ENCODE data around the gene SPON1.
A peak's percentile ranks its signal among the peaks of the same experiment; 100 is the strongest.
"Not testable (repeated sequence)": the region's sequence is repeated elsewhere in the genome, so short reads cannot be mapped to it uniquely, and the experiment has no call there.

The SPON1 gene

DNA sequence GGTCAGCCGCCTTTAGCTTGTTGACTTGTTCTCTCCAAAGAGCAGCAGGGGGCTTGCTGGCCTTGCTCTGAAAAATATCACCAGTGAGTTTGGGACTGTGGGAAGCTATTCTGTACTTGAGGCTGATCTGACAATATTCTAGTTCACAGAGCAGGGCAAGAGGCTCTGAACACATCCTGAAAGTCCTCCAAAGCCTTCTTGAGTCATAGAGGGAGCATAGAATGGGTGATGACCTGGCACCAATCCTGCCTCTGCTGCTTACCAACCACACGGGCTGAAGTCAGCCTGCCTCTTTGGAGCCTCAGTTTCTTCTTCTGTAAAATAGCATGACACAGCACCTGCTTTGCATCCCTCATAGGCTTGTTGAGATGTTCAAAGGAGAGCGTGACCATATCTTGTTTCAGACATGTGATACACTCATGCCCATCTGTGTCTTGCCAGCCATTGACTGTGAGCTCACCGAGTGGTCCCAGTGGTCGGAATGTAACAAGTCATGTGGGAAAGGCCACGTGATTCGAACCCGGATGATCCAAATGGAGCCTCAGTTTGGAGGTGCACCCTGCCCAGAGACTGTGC, 299.8 kb downstream of the SPON1 start:
- no peak for DNase-seq

DNA sequence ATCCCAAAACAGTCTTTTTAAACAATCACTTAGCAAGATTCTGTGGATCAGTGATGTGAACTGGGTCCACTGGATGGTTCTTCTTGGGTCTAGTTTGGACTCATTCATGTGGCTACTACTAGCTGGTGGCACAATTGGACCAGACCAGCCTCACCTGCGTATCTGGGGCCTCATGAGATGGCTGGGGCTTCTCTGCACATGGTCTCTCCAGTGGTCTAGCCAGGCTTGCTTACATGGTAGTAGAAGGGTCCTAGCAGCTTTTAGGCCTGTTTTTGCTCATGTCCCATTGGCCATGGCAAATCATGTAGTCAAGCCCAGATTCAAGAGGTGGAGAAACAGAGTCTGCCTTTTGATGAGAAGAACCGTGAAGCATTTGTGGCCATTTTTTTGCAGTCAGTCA, 302.4 kb downstream of the SPON1 start:
- DNase-seq = no peak

DNA sequence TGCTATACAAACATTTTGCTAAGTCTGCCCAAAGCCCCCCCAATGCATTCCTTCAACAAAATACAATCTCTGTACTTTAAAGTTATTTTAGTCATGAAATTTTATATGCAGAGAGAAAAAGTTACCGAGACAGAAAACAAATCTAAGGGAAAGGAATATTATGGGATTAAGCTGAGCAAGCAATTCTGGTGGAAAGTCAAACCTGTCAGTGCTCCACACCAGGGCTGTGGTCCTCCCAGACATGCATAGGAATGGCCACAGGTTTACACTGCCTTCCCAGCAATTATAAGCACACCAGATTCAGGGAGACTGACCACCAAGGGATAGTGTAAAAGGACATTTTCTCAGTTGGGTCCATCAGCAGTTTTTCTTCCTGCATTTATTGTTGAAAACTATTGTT, 304.1 kb downstream of the SPON1 start:
- no peak for DNase-seq

DNA sequence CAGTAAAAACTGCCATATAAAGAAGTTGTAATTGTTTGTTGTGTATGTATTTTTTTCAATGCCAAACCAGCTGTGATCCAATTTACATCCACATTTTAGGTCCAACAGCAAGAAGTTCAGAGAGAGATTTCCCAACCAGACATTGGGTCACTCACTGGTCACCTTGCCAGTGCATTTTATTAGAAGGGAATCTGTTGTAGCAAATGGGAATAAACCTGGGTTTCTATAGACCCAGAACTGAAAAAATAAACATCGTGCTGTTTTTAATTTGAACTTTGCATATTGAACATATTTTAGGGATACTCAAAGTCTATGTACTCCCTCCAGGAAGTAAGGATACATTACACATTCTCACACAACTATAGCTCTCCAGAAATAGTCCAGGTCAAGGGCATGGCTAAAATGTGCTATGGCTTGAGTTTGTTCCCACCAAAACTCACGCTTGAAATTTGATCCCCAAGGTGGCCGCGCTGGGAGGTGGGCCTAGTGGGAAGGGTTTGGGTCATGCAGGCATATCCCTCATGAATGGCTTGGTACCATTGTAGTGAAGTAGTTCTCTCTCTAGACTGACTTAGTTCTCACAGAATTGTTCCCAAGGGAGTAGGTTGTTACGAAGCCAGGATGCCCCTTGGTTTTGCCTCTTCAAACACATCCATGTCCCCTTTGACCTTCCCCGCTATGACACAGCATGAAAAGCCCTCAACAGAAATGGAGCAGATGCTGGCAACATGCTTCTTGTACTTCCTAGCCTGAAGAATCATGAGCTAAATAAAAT, 305.5 kb downstream of the SPON1 start:
- DNase-seq = no peak

DNA sequence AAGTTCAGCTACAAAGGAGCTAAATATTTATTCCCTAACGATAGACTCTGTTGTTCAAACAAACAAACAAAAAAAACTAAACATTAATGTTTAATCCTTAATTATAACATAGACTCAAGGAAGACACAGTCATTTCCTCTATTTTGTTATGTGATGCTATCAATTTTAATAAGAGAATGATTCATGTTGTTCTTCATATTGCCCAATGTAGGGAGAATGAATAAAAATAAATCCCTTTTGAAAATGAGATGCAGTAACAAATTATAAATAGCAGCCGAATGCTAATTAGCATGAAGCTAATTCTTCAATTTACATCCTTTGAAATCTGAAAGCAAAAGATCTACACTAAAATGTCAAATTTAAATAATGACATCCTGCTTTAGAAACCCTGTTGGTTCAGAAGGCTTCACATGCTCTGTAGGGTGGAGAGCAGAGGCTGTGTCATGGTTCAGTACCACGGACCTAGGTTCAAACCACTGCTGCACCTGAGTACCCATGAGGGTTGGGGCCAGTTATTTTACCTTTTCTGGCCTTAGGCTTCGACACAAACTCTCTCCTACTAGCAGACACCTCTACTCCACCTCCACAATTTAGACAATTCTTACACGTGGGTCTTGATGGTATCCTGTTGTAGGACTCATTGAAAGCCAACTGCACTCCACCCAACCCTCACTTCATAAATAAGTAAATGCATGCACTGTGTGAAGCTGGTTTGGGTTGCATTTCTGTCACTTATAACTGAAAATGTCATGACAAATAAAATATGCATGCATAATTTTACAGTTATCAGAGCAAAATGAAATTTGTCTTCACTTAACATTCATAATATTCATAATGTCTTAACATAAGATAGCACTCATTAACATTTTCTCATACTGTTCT, 307.4 kb downstream of the SPON1 start:
- DNase-seq = no peak

DNA sequence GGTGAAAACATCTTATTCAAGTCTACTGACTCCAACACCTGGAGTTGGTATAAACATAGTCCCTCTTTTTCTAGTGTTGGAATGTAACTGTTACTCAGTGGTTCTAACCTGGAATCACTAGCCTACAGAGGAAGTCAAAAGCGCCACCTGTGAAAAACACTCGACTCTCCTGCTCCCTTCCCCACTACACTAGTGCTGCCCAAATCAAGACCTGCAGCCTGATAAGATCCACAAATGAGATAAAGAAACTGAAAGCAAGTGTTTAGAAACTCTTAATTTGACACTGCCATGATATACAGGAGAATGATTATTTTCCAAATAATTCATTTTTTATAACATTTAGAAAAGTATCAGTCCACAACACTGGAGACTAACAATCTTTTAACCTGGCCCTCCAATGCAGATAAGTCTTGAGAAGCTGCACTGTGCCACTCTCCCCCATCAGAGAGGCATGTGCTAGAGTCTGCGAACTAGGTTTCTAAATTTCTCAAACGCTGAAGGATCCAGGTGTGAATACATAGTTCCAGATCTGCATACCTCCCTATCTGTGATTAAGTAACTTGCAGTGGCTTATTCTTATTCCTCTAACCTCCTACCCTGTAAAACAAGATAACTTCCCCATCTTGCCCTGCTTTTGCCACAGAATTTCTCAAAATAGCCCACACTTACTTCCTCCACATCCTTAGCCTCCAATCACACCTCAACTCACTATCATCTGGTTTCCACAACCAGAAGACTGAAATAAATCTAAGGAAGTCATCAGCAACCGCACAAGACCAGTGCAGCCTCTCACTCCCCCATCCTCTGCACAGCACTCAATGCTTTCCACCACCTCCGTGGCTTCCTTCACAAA, 308.4 kb downstream of the SPON1 start:
- peak in 8 of 58 donors; percentile 4 to 35 (median 14) for DNase-seq

DNA sequence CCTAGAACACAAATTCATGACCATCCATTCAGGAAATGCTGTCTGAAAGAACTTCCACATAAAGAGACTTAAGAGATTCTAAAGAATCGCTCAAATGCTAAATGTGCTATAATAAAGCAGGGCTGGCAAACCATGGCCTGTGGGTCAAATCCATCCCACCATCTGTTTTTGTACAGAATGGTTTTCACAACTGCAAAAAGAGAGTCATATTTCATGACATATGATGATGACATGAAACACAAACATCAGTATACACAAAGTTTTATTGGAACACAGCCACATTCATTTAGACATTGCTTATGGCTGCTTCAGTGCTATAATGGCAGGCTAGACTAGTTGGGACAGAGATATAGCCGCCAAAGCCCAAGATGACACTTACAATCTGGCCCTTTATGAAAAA, 311.4 kb downstream of the SPON1 start:
- no peak for DNase-seq

DNA sequence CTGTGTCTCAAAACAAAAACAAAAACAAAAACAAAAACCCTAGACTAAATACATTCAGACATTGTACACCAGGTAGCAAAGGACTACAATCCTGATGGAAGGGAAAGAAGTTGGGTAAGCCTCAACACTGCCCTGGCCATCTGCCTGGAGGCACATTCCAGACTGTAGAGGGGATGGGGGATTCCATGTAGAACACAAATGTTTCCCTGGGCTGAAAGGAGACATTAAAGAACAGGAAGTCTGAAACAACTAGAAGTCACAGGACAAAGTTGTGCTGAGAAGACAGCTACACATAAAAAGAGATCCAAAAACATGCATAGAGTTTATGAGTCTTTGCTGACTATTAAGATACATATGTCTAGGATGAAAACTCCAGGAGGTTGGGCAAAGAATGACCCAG, 312.6 kb downstream of the SPON1 start:
- DNase-seq = no peak

DNA sequence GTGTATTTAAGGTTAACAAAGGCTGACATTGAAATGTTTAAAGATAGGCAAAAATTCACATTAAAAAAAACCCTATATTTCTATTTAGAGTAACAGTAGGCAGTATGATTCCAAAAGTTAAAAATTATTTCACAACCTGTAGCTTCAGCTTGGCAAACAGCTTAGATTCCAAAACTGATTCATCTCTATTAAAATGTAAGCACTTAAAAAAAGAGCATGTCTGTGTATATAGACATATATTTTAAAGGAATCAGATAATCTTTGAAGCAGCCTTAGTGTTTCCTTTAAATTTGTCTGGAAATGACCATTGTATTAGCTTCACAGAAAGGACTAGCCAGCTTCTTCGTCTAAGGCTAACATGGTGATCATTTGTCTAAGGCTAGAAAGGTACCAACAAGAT, 316.3 kb downstream of the SPON1 start:
- DNase-seq = not testable (repeated sequence)

DNA sequence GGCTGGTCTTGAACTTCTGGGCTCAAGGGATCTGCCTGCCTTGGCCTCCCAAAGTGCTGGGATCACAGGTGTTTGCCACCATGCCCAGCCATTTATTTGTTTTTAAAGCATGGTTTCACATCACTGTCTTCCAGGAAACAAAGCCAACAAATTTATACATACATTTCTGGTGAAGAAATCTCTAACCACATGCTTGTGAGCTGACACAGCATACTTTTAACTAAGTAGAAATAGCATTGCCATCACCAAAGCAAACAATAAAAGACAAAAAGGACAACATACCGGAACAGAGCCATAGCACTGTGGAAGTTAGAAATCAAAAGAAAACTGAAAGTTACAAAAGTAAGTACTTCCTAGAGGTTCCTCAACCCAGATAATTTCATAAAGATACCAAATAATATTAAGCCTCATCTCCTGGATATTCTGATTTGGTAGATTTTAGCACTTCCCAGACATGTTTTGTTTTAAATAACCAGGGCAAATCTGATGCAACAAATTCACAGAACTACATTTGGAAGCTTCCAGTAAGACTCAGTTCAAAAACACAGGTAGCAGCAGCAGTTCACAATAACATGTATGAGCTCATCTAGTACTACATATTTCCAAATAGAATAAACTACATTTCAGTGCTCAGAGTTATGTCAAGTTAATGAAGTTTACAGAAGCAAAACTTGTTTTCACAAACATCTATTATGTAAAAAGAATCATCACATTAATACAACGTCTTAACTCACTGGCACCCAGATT, 325.8 kb downstream of the SPON1 start:
- DNase-seq = no peak

DNA sequence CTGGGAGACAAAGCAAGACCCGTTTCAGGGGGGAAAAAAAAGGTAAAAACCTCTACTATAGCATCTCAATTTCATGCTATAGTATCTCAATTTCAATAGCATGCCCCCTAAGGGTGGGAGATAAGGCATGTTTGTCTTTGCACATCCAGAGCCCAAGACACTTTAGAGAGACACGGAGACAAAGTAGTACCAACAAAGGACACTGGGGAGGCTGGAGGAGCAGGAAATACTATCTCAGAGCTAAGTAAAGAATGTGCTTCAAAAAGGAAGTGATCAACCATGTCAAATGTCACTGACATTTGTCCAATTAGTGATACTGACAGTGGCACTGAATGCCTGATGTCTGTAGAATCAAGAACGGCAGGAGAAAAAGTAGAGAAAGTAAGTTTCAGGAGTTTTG, 327.9 kb downstream of the SPON1 start:
- DNase-seq = no peak

DNA sequence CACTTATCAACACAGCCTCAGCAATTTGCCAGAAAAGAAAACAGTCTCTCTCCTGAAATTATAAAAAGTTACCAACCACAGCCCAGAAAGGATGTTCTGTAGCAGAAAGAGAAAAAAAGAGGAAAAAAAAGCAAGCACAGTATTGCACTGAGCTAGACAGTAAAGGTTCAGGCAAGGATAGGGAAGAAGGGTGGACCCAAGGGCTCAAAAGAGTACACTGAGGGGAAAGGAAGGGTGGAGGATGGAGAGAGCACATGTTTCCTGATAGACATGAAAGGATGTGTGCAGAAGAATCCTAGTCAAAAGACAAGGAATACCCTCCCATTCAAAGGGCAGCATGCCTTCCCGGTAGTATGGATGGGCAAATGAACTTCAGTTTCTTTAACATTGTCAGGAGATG, 337.4 kb downstream of the SPON1 start:
- DNase-seq = no peak

DNA sequence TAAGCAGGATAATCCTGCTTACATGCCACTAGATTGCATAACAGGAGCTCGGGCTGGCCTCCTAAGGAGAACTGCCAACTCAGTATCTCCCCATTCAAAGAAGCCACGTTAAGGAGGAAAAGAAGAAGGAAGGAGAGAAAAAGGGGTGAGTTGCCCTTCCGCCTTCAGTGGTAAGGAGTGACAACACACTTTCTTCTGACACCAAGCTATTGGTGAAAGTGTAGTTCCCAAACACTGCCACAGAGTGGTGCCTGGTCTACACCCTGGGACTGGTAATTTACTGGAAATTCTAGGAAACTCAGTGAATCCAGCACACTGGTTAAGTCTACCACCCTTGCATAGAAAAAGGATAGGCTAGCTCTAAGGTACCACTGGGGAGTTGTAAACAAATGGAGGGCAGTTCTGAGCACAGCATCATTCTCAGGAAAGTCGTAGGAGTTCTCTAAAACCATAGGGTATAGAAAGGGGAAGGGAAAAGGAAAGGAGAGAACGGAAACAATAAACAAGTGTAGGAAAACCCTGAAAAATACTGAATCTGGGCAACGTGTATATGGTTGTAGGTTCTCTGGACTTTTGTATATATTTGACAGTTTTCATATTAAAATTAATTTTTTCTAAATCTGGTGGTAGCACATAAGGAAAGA, 338.3 kb downstream of the SPON1 start:
- DNase-seq = peak in 50 of 58 donors; percentile 1 to 75 (median 31)

DNA sequence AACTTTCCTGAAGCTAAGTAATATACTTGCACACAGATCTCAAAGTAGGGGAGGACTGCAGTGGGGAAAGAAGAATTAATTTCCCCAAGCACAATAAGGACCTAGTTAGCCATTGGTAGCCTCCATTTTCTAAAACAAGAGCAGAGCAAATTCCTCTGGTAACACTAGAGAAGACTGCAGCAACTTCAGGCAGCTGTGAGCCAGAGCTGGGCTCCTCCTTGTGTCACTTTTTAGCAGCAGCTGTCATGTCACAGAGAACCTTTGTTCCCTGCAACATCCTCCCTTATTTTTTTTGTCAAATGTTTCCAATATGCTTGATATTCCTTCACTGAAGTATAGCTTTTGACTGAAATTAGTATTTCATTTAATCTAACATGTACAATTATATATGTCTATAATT, 342.1 kb downstream of the SPON1 start:
- no peak for DNase-seq

DNA sequence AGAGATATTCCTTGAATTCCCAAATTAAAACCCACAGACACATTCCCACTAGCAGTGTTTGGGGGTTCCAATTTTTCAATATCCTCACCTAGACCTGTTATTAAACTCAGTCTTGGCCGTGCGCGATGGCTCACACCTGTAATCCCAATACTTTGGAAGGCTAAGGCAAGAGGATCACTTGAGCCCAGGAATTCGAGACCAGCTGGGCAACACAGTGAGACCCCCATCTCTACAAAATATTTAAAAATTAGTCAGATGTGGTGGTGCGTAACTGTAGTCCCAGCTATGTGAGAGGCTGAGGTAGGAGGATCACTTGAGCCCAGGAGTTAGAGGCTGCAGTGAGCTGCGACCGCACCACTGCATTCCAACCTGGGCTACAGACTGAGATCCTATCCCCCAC, 343.1 kb downstream of the SPON1 start:
- no peak for DNase-seq

DNA sequence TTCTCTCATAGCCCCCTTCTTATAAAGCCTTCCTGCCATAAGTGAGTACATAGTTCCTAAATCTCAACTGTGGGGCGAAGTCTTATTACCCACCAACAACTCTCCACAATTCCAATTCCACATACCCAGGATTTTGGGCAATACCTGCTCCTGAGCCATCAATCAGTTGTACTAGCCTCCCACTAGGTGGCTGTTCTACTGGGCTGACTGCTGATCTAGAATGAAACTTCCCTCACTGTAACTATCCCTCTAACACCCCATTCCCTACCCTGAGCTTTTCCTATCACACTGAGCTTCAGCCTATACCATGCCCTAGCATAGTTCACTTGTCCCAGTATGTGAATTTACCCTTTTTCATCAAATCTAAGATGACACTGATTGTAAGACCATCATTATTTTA, 344.0 kb downstream of the SPON1 start:
- no peak for DNase-seq

DNA sequence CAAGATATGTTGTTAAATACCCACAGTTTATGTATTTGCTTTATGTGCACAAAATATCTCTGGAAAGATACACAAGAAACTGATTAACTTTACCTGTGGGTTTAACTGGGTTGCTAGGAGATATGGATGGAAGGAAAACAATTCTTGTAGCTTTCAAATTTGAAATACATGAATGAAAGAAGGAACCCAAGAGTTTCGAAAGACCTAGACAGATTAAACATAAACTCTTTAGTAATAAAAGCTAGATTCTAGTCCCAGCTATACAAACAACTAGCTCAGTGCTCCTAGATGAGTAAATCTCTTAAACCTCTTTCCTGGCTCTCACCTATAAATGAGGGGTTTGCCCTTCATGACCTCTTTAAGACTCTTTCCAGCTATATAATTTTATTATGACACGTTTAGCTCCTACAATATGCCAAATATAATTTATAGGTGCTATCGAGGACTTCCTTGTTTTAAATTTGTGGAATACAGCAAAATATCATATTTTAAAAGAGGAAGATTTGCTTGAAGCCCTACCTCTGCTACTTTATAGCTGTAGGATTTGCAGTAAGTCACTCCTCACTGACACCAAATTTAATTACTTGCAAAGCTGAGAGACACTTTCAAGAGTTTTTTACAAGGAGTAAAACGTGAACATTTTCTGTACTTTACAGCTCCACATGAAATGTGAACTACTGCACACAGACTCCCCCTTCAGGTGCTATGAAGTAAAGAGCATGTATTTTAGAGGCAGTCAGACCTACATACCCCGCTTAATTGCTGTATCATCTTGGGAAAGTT, 345.8 kb downstream of the SPON1 start:
- DNase-seq = no peak

DNA sequence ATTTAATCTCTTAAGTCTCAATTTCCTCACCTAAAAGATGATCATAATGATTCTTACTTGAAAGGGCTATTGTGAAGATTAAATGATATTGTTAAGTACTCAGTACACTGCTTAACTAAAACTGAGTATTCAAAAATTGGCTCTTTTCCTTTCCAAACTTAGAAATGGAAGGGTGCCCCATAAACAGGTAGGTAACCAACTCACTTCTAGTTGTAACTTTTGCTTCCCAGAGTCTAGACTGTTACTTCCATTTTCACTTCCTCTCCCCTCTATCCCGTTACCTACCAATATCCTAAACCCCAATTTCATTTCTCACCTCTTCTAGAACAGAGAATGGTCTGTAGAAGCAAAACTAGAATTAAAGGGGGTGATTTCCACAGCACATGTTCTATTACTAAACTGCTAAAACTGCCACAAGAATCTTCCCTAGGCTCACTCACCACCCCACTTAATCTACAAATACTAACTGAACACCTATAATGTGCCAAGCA, 346.4 kb downstream of the SPON1 start:
- no peak for DNase-seq

Measured in anterior cingulate cortex (tissue), 58 donors.